ENCODE measurements around the gene XRCC4. TPM values are rescaled to one million over a fixed set of nuclear protein-coding genes. Genes with fewer than 3 reads are reported as not detected.
"Not testable (repeated sequence)": the region's sequence is repeated elsewhere in the genome, so short reads cannot be mapped to it uniquely, and the experiment has no call there.

Gene XRCC4
- total RNA-seq (2014; rRNA removed; shearing (Covaris generic)), result 15.7 and 17.7 TPM in 2 replicates
- polyA plus RNA-seq (2015; cell fraction: cytosol; rRNA removed), result 20.0 and 21.2 TPM in 2 replicates
- polyA plus RNA-seq (2015; cell fraction: nucleus; rRNA removed), result 23.9 and 26.2 TPM in 2 replicates

DNA sequence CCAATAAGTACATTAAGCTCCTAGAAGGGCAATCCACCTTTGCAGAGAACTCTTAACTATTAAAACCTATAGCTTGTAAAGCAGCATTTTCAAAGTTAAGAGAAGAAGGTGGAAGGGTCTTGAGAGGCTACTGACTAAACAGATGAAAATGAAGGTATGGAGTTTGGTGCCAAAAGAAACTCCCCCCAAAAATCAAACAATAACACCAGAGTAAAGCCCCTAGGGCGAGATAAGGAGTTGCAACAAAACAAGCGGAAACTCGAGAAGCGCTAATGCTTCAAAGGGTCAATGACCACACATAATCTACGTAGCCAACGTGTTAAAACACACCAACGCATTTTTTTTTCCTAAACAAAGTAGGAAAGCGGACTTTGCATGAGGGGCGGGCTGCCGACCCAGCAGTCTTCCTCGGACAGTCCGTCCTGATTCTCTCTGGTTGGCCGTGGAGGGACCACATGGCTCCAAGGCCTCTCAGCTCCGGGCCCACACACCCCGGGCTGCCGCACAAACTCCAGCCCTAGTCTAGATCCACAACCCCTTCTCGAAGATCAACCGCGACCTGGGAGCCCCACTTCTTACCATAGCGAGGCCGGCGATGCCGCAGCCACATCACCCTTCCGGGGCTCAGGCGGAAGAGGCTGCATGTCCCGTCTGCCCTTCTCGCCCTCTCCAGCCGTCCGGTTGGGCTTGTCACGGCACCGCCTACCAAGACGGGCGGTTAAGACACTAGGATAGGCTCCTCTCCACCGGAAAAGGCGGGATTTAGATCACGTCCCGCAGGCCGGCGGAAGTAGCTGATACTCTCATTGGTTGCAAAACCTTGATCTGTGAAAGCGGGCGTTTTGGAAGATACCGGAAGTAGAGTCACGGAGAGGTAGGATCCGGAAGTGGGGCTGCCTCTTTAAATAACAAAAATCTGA is at the start of gene XRCC4, which contains the start of gene TMEM167A:
Gene XRCC4 (plus strand): TSS at position 806 of the 920 bp plus-strand sequence. CDS start 27,373 bp downstream, outside the sequence.
Gene TMEM167A (minus strand): TSS at position 653 of the 920 bp plus-strand sequence. CDS start 71 bp downstream, at position 582.
- DNase-seq (ENCODE audit: low read depth), result peak; percentile 97

DNA sequence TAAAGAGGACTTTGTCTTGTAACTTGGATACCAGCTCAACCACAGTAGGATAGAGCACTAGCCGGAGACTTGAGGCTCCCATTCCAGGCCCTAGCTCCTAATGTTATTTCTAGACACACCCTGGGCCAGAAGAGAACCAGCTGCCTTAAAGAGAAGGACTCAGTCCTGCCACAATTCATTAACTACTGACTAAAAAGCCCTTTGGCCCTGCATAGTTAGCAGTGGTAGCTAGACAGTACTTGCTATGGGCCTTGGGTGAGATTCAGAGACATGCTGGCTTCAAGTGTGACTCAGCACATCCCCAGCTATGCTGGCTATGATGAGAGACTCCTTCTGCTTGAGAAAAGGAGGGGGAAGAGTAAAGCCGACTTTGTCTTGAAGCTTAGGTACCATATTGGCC is 47.4 kb upstream of the XRCC4 start:
- peak; percentile 47 for DNase-seq (ENCODE audit: low read depth)

DNA sequence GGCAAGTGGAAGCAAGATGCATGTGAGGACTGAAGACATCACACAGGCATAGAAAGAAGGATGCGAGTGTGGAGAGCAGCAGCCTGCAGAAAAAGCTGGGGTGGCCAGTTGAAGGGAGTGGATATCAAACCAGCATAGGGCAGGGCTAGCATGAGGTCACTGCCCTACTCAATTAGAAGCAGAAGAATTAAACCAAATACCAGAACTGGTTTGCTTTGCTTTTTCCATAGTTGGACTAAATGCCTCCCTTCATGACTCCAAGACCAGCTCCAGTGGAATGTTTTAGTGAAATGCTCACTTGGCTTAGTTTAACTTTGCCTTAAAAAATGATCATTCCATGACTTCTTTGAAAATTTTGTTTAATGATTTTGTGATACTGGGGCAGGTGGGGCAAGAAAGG is 46.0 kb upstream of the XRCC4 start:
- DNase-seq (ENCODE audit: low read depth), result no peak

DNA sequence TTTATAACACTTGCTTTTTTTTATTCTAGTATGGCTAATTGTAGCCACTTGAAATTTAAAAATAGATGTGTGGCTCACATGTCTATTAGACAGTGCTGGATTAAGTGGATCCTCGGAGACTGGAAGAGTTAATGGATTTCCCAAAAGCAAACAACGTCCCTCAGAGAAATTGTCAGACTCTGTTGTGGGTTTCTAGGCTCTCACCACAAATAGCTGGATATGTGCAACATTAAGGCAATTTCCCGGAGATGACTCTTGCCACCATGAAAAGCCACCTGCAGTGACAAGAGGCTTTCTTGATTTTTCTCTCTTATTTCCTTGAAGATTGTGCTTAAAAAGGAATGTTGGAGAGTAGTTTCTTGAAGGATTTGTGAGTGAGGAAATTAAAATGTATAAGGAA is 43.3 kb upstream of the XRCC4 start:
- no peak for DNase-seq (ENCODE audit: low read depth)

DNA sequence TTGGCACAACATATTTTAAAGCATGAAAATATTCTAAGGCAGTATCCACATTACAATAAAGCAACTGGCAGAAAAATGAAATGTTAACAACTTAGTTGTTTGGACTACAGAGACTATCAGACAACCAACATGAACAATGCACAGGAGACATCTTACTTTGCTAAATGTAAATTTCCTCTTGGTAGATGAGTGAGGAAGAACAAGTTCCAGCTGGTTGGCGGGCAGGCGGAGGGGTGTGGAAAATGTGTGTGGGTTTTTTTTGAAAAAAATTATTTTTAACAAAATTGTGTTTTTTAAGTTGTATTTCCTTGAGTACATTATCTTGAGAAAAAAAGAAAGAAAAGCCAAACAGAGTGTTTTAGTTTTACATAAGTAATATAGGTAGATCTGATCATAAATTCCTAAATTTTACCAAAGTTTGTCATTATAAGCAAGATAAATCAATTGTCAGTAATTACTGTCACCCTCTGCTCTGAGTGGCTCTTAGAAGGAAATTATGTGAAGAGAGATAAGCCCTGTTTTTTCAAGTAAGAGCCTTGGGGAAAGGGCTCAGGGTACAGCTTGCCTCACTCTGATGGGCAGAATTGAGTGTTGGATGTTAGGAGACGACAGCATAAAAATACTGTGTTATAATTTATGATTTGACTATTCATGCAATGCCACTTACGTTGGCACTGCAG is 42.7 kb upstream of the XRCC4 start:
- no peak for DNase-seq (ENCODE audit: low read depth)

DNA sequence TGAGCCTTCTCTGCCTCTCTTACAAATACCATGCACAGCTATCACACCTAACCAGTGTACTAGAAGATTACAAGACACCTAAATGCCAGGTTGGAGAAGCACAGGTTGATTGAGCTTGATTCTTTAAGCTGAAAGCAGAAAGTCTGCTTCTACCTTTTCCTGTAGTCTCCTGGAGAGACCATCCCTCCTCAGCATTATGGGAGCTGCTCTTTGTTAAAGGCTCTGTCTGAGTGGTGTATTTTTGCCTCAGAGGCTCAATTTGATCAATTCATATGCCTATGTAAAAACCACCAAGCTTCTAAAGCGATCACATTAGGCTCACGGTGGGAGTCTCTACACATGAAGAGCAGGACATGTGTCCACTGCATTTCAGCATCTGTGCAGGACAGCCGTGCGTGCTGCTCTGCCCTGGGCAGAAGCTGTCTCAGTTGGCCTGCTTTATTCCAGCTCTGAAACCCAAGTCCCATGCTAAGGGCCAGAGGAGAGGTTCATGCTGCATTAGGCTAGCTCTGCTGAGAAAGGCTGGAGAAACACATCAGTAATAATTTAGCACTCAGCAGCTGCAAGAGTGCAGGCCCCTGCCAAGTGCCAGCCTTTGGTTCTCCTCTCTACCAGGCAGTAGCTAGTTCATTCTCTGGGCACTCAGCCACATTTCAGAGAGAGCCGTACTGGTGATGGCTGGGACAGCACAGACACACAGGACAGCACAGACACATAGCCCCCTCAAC is 41.8 kb upstream of the XRCC4 start:
- no peak for DNase-seq (ENCODE audit: low read depth)

DNA sequence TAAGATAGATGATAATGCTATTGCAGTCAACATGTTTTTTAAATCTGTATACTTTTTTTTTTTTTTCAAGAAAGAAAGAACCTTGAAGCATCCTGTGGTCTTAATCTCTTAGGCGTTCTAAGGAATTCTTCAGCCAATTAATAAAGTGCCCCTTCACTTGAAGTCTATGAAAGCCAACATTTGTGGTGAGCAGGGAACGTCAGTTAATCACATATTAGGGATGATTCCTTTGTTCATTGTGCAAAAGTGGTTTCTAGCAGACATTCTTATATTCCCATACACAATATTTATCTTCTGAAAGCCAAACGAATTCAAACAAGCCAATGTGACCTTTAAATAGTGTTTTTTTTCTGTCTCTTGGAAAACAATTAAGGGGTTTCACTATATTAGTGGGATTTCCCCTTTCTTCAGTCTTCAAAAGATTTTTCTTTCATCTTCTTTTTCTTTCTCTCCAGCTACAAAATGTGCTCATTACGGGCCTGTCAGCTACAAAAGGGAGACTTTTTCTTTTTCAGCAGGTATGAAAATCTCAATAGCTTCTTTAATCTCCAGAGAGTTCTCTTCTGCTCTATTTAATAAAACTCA is 40.3 kb upstream of the XRCC4 start:
- DNase-seq (ENCODE audit: low read depth), result no peak

DNA sequence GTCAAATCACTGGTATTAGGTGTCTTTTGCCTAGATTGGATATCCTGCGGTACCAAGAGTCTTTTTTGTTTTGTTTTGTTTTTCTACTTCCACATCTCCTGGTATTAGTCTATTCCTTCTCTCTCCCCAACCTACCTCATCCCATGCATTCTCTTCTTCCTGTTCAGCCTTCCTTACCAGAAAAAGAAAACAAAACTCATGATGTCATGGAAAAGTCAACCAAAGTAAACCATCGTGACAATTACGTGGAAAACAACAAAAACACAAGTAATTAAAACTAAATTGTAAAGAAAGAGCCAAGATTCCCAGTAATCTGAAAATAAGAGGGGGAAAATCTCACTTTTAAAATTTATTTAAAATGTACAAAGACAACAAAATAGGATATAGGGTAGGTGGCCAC is 38.4 kb upstream of the XRCC4 start:
- no peak for DNase-seq (ENCODE audit: low read depth)

DNA sequence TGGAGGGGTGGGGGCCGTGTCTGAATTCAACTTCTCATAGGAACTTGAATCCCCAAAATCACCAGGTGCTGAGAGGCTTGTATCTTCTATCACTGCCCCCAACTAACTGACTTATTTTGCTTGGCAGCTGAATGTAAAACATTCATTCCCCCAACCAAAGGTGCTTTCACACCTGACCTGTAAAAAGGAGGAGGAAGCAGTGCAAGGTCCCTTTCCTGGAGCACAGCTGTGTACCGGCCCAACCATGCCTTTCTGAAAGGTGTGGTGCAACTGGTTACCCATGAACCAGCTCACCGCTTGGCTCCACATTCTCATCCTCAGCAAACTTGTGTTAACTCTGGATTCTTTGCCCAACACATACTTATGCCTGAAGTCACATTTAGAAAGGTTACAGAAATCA is 34.8 kb upstream of the XRCC4 start:
- DNase-seq (ENCODE audit: low read depth), result no peak

DNA sequence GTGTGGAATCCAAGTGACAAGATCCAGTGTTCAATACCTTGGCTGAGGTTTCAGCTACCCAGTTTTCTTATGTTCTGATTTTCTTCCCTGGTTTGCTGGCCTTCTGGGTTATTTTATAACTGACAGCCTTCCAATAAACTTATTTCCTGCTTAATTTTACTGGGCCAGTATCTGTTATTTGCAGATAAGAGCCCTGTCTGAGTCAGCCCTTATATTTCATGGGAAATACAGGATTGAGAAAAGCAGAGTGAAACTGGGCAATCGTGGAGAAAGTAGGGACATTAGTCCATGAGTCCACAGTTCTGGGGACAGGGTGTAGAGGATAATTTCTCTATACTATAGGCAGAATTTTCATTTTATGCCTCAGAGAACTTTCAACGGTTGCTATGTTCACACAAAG is 32.4 kb upstream of the XRCC4 start:
- DNase-seq (ENCODE audit: low read depth), result no peak

DNA sequence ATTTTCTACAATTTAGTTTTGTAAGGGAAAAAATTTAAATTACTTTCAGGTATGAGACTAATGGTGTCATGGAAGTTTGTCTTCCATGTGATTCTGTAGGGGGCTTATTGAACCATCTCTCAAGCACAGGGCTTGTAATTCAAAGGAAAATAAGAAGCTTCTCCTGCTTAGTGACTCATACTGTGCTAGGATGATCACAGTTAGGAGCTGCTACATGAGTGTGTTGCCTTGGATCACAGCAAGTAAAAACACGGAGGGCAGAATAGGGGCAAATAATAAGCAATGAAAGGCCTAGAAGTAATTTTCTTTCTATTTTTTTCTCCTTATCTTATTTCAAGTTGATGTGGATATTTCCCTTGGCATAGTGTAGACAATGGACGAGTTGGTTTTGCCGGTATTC is 29.1 kb upstream of the XRCC4 start:
- DNase-seq (ENCODE audit: low read depth), result no peak

DNA sequence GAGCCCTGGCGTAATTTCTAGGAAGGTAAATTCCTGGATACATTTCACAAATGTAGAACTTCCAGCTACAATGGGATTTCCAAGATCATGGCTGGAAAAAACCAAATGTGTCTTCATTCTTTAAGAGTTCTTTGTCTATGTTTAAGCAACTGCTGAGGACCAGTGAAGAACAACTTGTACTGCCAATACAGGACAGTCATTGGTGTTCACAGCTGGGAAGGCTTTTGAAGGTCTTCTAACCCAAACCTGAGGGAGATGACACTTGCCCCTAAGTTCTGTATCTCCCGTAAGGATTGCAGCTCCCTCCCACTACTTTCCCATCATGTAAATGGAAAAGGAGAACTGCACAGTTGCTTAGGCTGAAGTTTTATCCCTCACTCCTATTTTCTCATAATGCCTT is 28.5 kb upstream of the XRCC4 start:
- DNase-seq (ENCODE audit: low read depth), result no peak

DNA sequence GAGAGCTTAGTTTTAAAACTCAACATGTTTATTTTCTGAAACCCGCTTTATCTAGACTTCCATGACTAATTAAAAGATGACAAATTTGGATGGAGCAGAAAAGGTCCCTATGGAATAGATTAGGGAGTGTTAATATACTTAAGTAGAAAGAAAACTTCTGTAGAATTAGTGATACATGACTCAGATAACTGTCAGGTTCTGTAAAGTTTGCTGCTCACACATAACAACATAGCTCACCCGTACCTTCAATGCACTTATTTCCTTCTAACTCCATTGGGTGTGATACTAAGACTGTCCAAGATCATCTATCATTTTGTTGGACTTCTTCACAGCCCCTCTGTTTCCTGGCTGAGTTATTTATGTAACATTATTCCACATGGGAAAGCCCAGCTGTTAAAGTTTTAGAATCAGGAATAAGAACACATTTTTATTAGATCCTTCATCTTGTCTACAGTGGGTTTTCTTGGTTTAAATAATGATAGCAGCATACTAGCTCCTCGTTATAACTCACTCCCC is 27.9 kb upstream of the XRCC4 start:
- DNase-seq (ENCODE audit: low read depth), result no peak

DNA sequence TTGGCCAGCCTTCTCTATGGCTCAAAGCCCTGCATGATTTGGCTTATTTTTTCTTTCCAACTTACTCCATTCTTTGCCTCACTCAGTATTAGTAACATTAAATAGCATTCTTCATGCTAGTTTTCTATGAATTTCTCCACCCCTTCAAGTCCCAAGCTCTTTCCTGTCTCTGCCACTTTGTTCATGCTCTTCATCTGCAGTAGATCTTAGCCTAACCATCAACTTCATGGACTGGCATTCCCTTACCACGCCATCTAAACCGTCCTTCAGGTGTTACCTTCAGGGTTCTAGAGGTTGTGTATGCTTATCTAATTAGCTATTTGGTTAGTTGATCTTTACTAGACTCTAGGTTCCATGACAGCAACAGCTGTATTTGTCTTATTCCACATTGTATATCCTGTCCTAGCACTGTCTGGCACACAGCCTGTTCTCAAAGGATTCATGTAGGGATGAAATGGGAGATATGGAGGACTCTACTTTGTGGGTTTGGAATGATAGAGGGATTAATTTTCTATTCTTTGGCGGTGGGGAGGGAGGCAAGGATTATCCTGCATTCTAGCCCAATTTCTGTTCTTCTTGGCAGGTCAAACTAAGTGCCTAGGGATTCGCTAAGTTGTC is 26.5 kb upstream of the XRCC4 start:
- no peak for DNase-seq (ENCODE audit: low read depth)

DNA sequence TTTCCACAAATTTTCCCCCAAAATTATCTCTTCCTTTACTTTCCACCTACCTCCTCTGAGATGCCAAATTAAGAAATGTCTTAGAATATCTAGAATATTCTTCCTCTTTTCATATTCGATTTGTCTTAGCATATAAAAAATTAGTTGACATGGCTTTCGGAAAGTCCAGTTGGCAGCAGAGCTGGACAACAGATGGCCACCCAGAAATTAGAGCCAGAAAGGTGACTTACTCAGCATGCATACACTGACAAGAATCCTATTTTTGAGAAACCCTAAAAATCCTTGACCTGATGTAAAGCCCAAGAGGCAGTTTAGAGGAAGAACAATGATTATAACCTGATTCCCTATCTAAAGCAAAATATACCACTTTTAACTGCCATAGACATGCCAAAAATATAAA is 22.2 kb upstream of the XRCC4 start:
- no peak for DNase-seq (ENCODE audit: low read depth)

DNA sequence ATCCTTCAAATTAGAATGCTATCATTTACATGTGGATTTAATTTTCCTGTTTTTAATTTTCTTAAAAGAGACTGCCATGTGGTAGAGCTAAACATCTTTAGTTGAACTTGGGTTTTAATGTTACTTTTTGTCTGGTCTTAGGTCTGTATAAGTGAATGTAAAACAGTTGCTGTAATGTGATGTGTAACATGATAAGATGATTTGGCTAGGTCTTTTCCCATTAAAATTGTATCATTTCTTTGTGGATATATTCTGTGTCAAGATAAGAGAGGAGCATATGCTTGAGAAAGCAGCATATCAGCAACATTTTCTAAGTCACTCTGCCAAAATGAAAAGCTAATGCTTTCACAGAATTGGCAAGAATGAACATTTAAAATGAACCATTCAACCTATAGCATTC is 18.6 kb upstream of the XRCC4 start:
- no peak for DNase-seq (ENCODE audit: low read depth)

DNA sequence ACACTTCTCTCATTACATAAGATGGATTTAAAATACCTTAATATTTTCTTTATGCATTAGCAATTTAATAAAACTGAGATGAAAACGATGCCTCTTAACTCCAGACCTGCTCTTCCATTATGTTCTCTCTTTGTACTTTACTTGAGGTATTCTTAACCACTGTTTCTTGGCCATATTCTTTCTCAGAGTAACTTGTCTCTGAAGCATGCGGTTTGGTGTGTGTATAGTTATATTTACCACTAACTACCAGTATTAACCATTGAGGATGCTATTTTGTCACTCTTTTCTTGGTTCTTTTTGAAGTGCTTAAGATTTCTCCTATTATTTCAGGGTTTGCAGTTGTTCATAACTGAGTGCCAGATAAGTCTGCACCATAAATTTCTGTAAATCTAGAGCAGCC is 18.0 kb upstream of the XRCC4 start:
- no peak for DNase-seq (ENCODE audit: low read depth)

DNA sequence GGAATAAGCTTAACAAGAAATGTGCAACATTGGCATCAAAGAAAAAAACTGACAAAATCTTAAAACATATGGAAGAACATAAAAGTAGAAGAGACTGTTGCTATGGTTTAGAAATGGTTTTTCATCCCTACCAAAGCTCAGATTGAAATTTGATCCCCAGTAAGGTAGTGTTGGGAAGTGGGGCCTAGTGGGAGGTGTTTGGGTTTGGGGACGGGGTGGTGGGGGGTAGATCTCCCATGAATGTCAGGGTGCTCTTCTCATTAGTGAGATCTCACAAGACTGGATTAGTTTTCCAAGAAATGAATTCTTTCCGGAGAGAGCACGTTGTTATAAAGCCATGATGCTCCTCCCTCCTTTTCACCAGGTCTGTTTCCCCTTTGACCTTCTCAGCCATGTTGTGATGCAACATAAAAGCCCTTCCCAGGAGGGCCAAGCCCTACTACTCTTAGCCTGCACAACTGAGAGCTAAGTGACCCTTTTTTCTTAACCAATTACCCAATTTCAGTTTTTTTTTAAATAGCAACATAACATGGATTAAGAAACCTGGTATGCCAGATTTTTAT is 10.7 kb upstream of the XRCC4 start:
- DNase-seq (ENCODE audit: low read depth), result no peak

DNA sequence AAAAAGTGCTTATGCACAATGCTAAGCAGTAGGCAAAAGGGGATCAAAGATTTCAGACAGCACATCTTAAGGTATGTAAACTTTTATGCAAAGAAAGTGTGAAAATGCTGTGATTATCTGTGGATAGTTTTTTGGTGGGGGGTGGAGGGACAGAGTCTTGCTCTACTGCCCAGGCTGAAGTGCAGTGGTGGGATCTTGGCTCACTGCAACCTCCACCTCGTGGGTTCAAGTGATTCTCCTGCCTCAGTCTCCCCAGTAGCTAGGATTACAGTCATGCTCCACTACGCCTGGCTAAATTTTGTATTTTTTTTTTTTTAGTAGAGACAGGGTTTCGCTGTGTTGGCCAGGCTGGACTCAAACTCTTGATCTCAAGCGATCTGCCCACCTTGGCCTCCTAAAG is 10.0 kb upstream of the XRCC4 start:
- not testable (repeated sequence) for DNase-seq (ENCODE audit: low read depth)

DNA sequence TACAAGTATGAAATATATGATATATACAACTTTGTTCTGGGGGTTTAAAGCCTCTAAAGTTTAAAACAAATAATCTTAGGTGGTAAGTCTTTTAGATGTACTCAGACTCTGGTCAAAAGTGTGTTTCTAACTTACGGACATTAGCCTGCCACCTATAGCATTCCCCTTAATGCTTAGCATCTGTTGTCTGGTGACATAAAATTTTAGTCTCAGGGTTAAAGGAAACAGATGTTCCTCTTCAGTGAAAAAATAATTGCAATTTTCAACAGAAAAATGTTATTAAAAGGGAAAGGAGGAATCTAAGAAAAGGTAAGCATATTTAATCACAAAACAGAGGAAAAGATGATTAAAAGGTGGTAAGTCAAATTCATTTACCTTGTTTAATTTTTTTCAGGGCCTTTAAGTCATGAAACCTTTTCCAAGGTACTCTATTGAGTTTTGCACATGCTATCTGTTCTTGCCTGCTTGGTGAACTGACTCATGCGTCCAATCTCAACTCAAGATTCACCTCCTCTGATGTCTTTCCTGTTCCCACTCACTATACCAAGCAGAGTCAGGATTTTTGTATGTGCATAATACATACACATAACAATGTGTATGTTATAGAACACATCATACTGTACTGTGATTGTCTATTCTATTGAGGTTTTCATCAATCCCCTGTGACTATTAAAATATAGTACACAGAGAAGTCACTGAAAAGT is 8.1 kb upstream of the XRCC4 start:
- DNase-seq (ENCODE audit: low read depth), result no peak

Data from HT1080 (cell line).